ENCODE results near the gene WDR45B. TPM values are rescaled to one million over a fixed set of nuclear protein-coding genes. Genes with fewer than 3 reads are reported as not detected.
"Not testable (repeated sequence)": the region's sequence is repeated elsewhere in the genome, so short reads cannot be mapped to it uniquely, and the experiment has no call there.

The WDR45B gene
- total and polyA plus RNA-seq, 5 experiments from 2014 or later, result 22.5 to 75.0 (median 32.6) TPM

DNA sequence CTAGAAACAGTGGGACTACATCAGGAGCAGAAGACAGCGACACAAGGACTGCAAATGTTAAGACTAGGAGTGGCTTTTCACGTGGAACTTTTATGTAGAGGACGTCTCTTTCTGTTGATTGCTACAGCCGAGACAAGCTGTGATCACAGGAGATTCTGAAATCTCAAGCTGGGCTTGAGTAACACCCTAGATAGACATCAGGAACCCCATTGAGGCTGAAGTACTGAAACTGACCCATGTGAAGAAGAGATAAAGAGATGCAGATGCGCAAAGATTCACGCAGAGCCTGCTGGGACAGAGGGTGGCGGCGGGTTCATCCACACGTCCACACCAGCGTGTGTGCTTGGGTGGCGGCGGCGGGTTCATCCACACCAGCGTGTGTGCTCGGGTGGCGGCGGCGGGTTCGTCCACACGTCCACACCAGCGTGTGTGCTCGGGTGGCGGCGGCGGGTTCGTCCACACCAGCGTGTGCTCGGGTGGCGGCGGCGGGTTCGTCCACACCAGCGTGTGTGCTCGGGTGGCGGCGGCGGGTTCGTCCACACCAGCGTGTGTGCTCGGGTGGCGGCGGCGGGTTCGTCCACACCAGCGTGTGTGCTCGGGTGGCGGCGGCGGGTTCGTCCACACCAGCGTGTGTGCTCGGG lies 72.5 kb downstream of the WDR45B start:
- ATAC-seq, H3K4me1 Mint-ChIP-seq, H3K27me3 Mint-ChIP-seq, DNase-seq, H3K9me3 Mint-ChIP-seq, POLR2A ChIA-PET, H3K4me3 Mint-ChIP-seq: not testable (repeated sequence)
- Mint-ChIP-seq H3K27ac (peak overlapping the region in 1 of 10 donors; percentile 7), H3K36me3 (peaks cover 3 to 66% (median 13%) of the 10 kb centered on the region in 3 donors)

- H3K4me3 Mint-ChIP-seq, result no peak overlapping the region
- H3K27me3 Mint-ChIP-seq, result no peaks in the 10 kb centered on the region
- DNase-seq (no peak), ATAC-seq (no peak)
- peak overlapping the region in 1 of 10 donors; percentile 49 for H3K27ac Mint-ChIP-seq
- peaks cover 0 to 5% (median 0%) of the 10 kb centered on the region in 4 donors for H3K4me1 Mint-ChIP-seq
- H3K9me3 Mint-ChIP-seq, result no peaks in the 10 kb centered on the region
- H3K36me3 Mint-ChIP-seq, result peaks cover 3 to 76% (median 13%) of the 10 kb centered on the region in 3 donors
- POLR2A ChIA-PET, result interaction anchor here (0.5 kb wide), 1 partner anchor 71 kb away, joined by 3 read pairs; no protein-coding TSS in a partner anchor
Measured at GRCh38 chr17:82574041-82574440, 74.2 kb downstream of the WDR45B start.

GRCh38 chr17:82571855-82572254 lies 76.4 kb downstream of the WDR45B start:
- H3K36me3 Mint-ChIP-seq, result peaks cover 3 to 78% (median 14%) of the 10 kb centered on the region in 3 donors
- peak overlapping the region in 3 of 10 donors; percentile 13 to 46 (median 28) for H3K27ac Mint-ChIP-seq
- ATAC-seq (no peak), DNase-seq (no peak)
- H3K9me3 Mint-ChIP-seq, result no peaks in the 10 kb centered on the region
- no peaks in the 10 kb centered on the region for H3K27me3 Mint-ChIP-seq
- H3K4me3 Mint-ChIP-seq, result no peak overlapping the region
- POLR2A ChIA-PET, result no interaction called here
- peaks cover 0 to 5% (median 0%) of the 10 kb centered on the region in 4 donors for H3K4me1 Mint-ChIP-seq

GRCh38 chr17:82570277-82570676 lies 78.0 kb downstream of the WDR45B start:
- DNase-seq (no peak), ATAC-seq (no peak)
- no peaks in the 10 kb centered on the region for H3K9me3 Mint-ChIP-seq
- H3K36me3 Mint-ChIP-seq, result peaks cover 0 to 88% (median 12%) of the 10 kb centered on the region in 3 donors
- POLR2A ChIA-PET, result no interaction called here
- no peak overlapping the region for H3K27ac Mint-ChIP-seq
- peaks cover 0 to 2% (median 0%) of the 10 kb centered on the region in 4 donors for H3K4me1 Mint-ChIP-seq
- no peak overlapping the region for H3K4me3 Mint-ChIP-seq
- H3K27me3 Mint-ChIP-seq, result no peaks in the 10 kb centered on the region

DNA sequence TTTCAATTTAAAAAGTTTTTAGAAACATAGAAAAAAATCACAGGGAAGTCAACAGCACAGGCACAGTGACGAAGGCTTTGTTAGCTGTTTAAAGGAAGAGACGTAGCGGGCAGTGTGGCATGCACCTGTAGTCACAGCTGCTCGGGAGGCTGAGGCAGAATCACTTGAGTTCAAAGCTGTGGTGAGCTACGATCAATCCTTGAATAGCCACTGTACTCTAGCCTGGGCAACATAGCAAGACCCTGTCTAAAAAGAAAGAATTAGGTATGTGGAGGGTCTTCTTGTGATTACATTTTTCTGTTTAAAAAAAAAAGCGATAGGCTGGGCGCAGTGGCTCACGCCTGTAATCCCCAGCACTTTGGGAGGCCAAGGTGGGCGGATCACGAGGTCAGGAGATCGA lies 78.6 kb downstream of the WDR45B start:
- Mint-ChIP-seq H3K4me3 (no peak overlapping the region), H3K4me1 (peaks cover 0 to 2% (median 0%) of the 10 kb centered on the region in 4 donors), H3K9me3 (no peaks in the 10 kb centered on the region), H3K27ac (peak overlapping the region in 1 of 10 donors; percentile 52), H3K27me3 (no peaks in the 10 kb centered on the region), H3K36me3 (peaks cover 0 to 88% (median 15%) of the 10 kb centered on the region in 3 donors)
- POLR2A ChIA-PET, result no interaction called here
- DNase-seq (no peak), ATAC-seq (no peak)

DNA sequence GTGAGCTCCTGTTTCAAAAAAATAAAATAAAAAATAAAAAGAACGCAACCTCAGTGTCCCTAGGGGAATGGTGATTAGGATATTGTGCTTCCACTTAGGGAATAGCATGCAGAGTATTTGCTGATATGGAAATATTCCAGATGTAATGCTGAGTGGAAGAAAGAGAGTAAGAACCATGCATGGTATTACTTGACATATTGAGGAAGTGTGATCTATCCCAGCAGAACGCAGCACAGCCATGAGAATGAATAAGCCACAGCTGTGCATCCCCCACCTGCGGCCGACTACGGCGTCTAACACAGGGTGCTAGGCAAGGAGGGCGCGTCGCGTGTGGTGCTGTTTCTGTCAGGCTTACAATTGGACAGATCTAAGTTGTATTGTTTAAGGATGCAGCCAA lies 79.2 kb downstream of the WDR45B start:
- Mint-ChIP-seq H3K36me3 (peaks cover 0 to 88% (median 15%) of the 10 kb centered on the region in 3 donors), H3K4me3 (no peak overlapping the region), H3K27ac (no peak overlapping the region), H3K9me3 (no peaks in the 10 kb centered on the region), H3K4me1 (peaks cover 0 to 2% (median 0%) of the 10 kb centered on the region in 4 donors), H3K27me3 (no peaks in the 10 kb centered on the region)
- ATAC-seq (no peak), DNase-seq (no peak)
- POLR2A ChIA-PET, result no interaction called here

- ATAC-seq (no peak), DNase-seq (no peak)
- peaks cover 0 to 80% (median 11%) of the 10 kb centered on the region in 3 donors for H3K36me3 Mint-ChIP-seq
- POLR2A ChIA-PET, result no interaction called here
- H3K9me3 Mint-ChIP-seq, result no peaks in the 10 kb centered on the region
- no peaks in the 10 kb centered on the region for H3K27me3 Mint-ChIP-seq
- H3K4me3 Mint-ChIP-seq, result no peak overlapping the region
- peaks cover 0 to 6% (median 4%) of the 10 kb centered on the region in 4 donors for H3K4me1 Mint-ChIP-seq
- no peak overlapping the region for H3K27ac Mint-ChIP-seq
Measured at GRCh38 chr17:82567286-82567685, 81.0 kb downstream of the WDR45B start.

GRCh38 chr17:82566129-82566960 lies 81.9 kb downstream of the WDR45B start:
- Mint-ChIP-seq H3K9me3 (no peaks in the 10 kb centered on the region), H3K27ac (peak overlapping the region in 2 of 10 donors; percentile 33 to 71), H3K4me3 (no peak overlapping the region), H3K4me1 (peaks cover 1 to 12% (median 7%) of the 10 kb centered on the region in 4 donors), H3K27me3 (no peaks in the 10 kb centered on the region), H3K36me3 (peaks cover 0 to 72% (median 7%) of the 10 kb centered on the region in 3 donors)
- DNase-seq (no peak), ATAC-seq (no peak)
- POLR2A ChIA-PET, result no interaction called here

DNA sequence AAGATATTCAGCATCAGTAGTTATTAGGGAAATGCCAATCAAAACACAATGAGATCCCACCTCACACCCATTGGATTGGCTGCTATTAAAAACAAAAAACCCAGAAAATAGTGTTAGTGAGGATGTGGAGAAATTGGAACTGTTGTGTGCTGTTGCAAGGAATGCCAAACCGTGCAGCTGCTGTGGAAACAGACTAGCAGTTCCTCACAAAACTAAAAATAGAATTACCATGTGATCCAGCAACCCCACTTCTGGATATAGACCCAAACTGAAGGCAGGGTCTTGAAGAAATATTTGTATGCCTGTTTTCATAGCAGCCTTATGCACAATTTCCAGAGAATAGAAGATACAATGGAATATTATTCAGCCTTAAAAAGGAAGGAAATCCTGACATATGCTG lies 82.7 kb downstream of the WDR45B start:
- H3K9me3 Mint-ChIP-seq, result no peaks in the 10 kb centered on the region
- DNase-seq (no peak), ATAC-seq (no peak)
- peaks cover 0 to 69% (median 7%) of the 10 kb centered on the region in 3 donors for H3K36me3 Mint-ChIP-seq
- H3K27ac Mint-ChIP-seq, result no peak overlapping the region
- no peaks in the 10 kb centered on the region for H3K27me3 Mint-ChIP-seq
- POLR2A ChIA-PET, result interaction anchor here (0.5 kb wide), 1 partner anchor 55 kb away, joined by 5 read pairs; no protein-coding TSS in a partner anchor
- H3K4me1 Mint-ChIP-seq, result peaks cover 7 to 20% (median 14%) of the 10 kb centered on the region in 4 donors
- H3K4me3 Mint-ChIP-seq, result no peak overlapping the region

Small RNAs within 50 kb of the gene (microRNA-seq; reads per million reads assigned to microRNA genes)
- 1.4 reads per million for gene MIR4525 (ENCODE audit: borderline microRNAs expressed)

Other genes starting within 250 kb of the WDR45B start
- gene HEXD, start 230.1 kb downstream of the WDR45B start, total RNA-seq, result 100 to 1,000 TPM; 112 to 122 TPM
- 10 to 100 TPM; 12.1 to 18.8 (median 12.2) TPM for gene HEXD, start 230.1 kb downstream of the WDR45B start, polyA plus RNA-seq
- gene OGFOD3, start 229.9 kb downstream of the WDR45B start, total RNA-seq, result 10 to 100 TPM; 25.6 to 29.1 TPM
- gene OGFOD3, start 229.9 kb downstream of the WDR45B start, polyA plus RNA-seq, result 10 to 100 TPM; 32.4 to 35.2 (median 32.6) TPM
- 100 to 1,000 TPM; 207 to 213 TPM for gene CYBC1, start 197.7 kb downstream of the WDR45B start, total RNA-seq
- gene CYBC1, start 197.7 kb downstream of the WDR45B start, polyA plus RNA-seq, result 100 to 1,000 TPM; 133 to 149 (median 147) TPM
- gene NARF, start 189.7 kb downstream of the WDR45B start, total RNA-seq, result 10 to 100 TPM; 70.1 to 83.9 TPM
- 100 to 1,000 TPM in 2 of 3 donors, 10 to 100 TPM in 1; 93.6 to 127 (median 110) TPM for gene NARF, start 189.7 kb downstream of the WDR45B start, polyA plus RNA-seq
- 10 to 100 TPM; 54.6 to 58.4 TPM for gene FOXK2, start 128.7 kb downstream of the WDR45B start, total RNA-seq
- 1 to 10 TPM; 3.2 to 5.7 (median 4.3) TPM for gene FOXK2, start 128.7 kb downstream of the WDR45B start, polyA plus RNA-seq
- gene RAB40B, start 50.3 kb upstream of the WDR45B start, total RNA-seq, result 1 to 10 TPM; 5.0 to 6.1 TPM
- 1 to 10 TPM; 1.4 to 2.7 (median 1.7) TPM for gene RAB40B, start 50.3 kb upstream of the WDR45B start, polyA plus RNA-seq
- 10 to 100 TPM; 42.8 to 43.6 TPM for gene FN3KRP, start 68.3 kb upstream of the WDR45B start, total RNA-seq
- 10 to 100 TPM; 28.6 to 46.2 (median 33.9) TPM for gene FN3KRP, start 68.3 kb upstream of the WDR45B start, polyA plus RNA-seq
- gene FN3K, start 87.2 kb upstream of the WDR45B start, total RNA-seq, result 10 to 100 TPM; 10.3 to 12.7 TPM
- under 1 TPM; 0.40 to 0.88 (median 0.43) TPM for gene FN3K, start 87.2 kb upstream of the WDR45B start, polyA plus RNA-seq
- 100 to 1,000 TPM; 155 to 170 TPM for gene TBCD, start 103.6 kb upstream of the WDR45B start, total RNA-seq
- 10 to 100 TPM; 41.2 to 91.9 (median 53.9) TPM for gene TBCD, start 103.6 kb upstream of the WDR45B start, polyA plus RNA-seq
- not detected for gene ZNF750, start 191.6 kb upstream of the WDR45B start, total RNA-seq
- not detected for gene ZNF750, start 191.6 kb upstream of the WDR45B start, polyA plus RNA-seq

Measured in naive thymus-derived CD8-positive, alpha-beta T cell (primary cell).